Brain microvascular endothelial cell (primary cell): Measurements from ENCODE around the gene TNS1.

ENCODE experiments used
- DNase-seq: peaks from one replicate; pipeline ENCODE4 v3.0.0-alpha.2; 2020
- H3K27ac ChIP-seq: fragments of 250-450 bp; sonication (Bioruptor Pico); 2 replicates; pipeline ENCODE4 v1.5.1; 2020; ENCODE audit warnings: mild to moderate bottlenecking, moderate library complexity
- H3K27me3 ChIP-seq: fragments of 250-450 bp; sonication (Bioruptor Pico); replicated peaks from 2 replicates; pipeline ENCODE4 v1.5.1; 2020; ENCODE audit warnings: mild to moderate bottlenecking
- H3K36me3 ChIP-seq: fragments of 250-450 bp; sonication (Bioruptor Pico); replicated peaks from 2 replicates; pipeline ENCODE4 v1.5.1; 2020; ENCODE audit warnings: mild to moderate bottlenecking
- H3K4me3 ChIP-seq: 2 replicates; pipeline ENCODE4 v1.5.1; 2011; ENCODE audit warnings: low read depth, mild to moderate bottlenecking, control low read depth, low read length, moderate library complexity
- CTCF ChIP-seq: IDR thresholded peaks from 2 replicates; pipeline ENCODE4 v1.5.1; 2011; ENCODE audit warnings: low read depth, mild to moderate bottlenecking, moderate library complexity, low read length, control low read depth, inconsistent platforms; ENCODE audit errors: missing control alignments
- in situ Hi-C: cut with HindIII; loops from 2 replicates; pipeline ENCODE4 v1.10.0; 2017; ENCODE audit warnings: low sequenced_read_pairs, low pct_ligation_motif_present

The TNS1 gene

GRCh38 chr2:217941886-217942728 is 60.7 kb downstream of the TNS1 start:
- Histone ChIP-seq H3K27ac (no peak overlapping the region), H3K36me3 (no peaks in the 10 kb centered on the region), H3K4me3 (peak overlapping the region; percentile 72), H3K27me3 (no peaks in the 10 kb centered on the region)
- in situ Hi-C loops, result no loop called here
- no peak for DNase-seq
- TF ChIP-seq CTCF, result no peak

- in situ Hi-C loops, result no loop called here
- TF ChIP-seq CTCF, result no peak
- Histone ChIP-seq H3K4me3 (peak overlapping the region; percentile 72), H3K27ac (no peak overlapping the region), H3K27me3 (no peaks in the 10 kb centered on the region), H3K36me3 (no peaks in the 10 kb centered on the region)
- no peak for DNase-seq
Observed at GRCh38 chr2:217941339-217941738, 61.5 kb downstream of the TNS1 start.

- no peak overlapping the region for H3K27ac ChIP-seq
- no peak for DNase-seq
- in situ Hi-C loops, result no loop called here
- peak overlapping the region; percentile 3 for H3K4me3 ChIP-seq
- H3K36me3 ChIP-seq, result no peaks in the 10 kb centered on the region
- no peak for TF ChIP-seq CTCF
- H3K27me3 ChIP-seq, result no peaks in the 10 kb centered on the region
Observed at GRCh38 chr2:217940261-217941220, 62.3 kb downstream of the TNS1 start.

- H3K4me3 ChIP-seq, result no peak overlapping the region
- in situ Hi-C loops, result no loop called here
- H3K36me3 ChIP-seq, result no peaks in the 10 kb centered on the region
- TF ChIP-seq CTCF, result no peak
- H3K27ac ChIP-seq, result no peak overlapping the region
- H3K27me3 ChIP-seq, result no peaks in the 10 kb centered on the region
- no peak for DNase-seq
Observed at GRCh38 chr2:217939629-217940245, 63.1 kb downstream of the TNS1 start.

GRCh38 chr2:217939220-217939619 is 63.6 kb downstream of the TNS1 start:
- no peak for TF ChIP-seq CTCF
- no peak overlapping the region for H3K27ac ChIP-seq
- no peak for DNase-seq
- H3K36me3 ChIP-seq, result no peaks in the 10 kb centered on the region
- no peaks in the 10 kb centered on the region for H3K27me3 ChIP-seq
- H3K4me3 ChIP-seq, result no peak overlapping the region
- in situ Hi-C loops, result no loop called here
